Osteoblast (primary cell): ENCODE data around the gene AMBRA1. TPM values are rescaled to one million over a fixed set of nuclear protein-coding genes. Genes with fewer than 3 reads are reported as not detected.

Experiments
- DNase-seq: peaks from one replicate; pipeline ENCODE4 v3.0.0; 2011; ENCODE audit warnings: low spot score, mixed read lengths; ENCODE audit not compliant: insufficient read length; ENCODE audit errors: missing footprints
- H2AFZ ChIP-seq: 2 replicates; pipeline ENCODE4 v1.6.0; 2011; ENCODE audit warnings: mild to moderate bottlenecking, low read length
- H3K27ac ChIP-seq: 2 replicates; pipeline ENCODE4 v1.5.1; 2011; ENCODE audit warnings: mild to moderate bottlenecking, low read depth, low read length, moderate library complexity
- H3K27me3 ChIP-seq: 2 replicates; pipeline ENCODE4 v1.6.0; 2012; ENCODE audit warnings: mild to moderate bottlenecking, control low read depth, inconsistent platforms, low read length, moderate library complexity; ENCODE audit not compliant: insufficient read depth
- H3K36me3 ChIP-seq: 2 replicates; pipeline ENCODE4 v1.5.1; 2011; ENCODE audit warnings: mild to moderate bottlenecking, low read length, control low read depth, moderate library complexity; ENCODE audit not compliant: insufficient read depth
- H3K4me1 ChIP-seq: 2 replicates; pipeline ENCODE4 v1.5.1; 2011; ENCODE audit warnings: mild to moderate bottlenecking, low read length, control low read depth, moderate library complexity; ENCODE audit not compliant: insufficient read depth
- H3K4me2 ChIP-seq: 2 replicates; pipeline ENCODE4 v1.6.0; 2011; ENCODE audit warnings: mild to moderate bottlenecking, low read length; ENCODE audit not compliant: insufficient read depth
- H3K4me3 ChIP-seq: fragments of 200-600 bp; sonication (generic); 3 replicates; pipeline ENCODE4 v1.5.1; 2012; ENCODE audit warnings: mild to moderate bottlenecking, low read length, inconsistent platforms; ENCODE audit not compliant: insufficient read depth
- H3K79me2 ChIP-seq: 2 replicates; pipeline ENCODE4 v1.6.0; 2012; ENCODE audit warnings: mild to moderate bottlenecking, low read length, control low read depth, inconsistent platforms; ENCODE audit not compliant: insufficient read depth
- H3K9me3 ChIP-seq: 2 replicates; pipeline ENCODE4 v1.5.1; 2011; ENCODE audit warnings: low read depth, low read length, control low read depth
- H4K20me1 ChIP-seq: 2 replicates; pipeline ENCODE4 v1.6.0; 2012; ENCODE audit warnings: mild to moderate bottlenecking, low read length, control low read depth; ENCODE audit not compliant: insufficient read depth
- CTCF ChIP-seq: IDR thresholded peaks from 2 replicates; pipeline ENCODE4 v1.5.1; 2011; ENCODE audit warnings: mild to moderate bottlenecking, low read depth, low read length, moderate library complexity; ENCODE audit errors: extremely low read depth
- total RNA-seq: library from RNA; depleted of rRNA; stranded (reverse); fragments of >200 nt; gene quantifications from 2 replicates; pipeline ENCODE4 v1.2.3, GENCODE V29; 2012

AMBRA1 gene
- total RNA-seq, 1 donor: 29.7 TPM

- peaks cover 5% of the 10 kb centered on the region for H4K20me1 ChIP-seq
- H3K9me3 ChIP-seq: no peaks in the 10 kb centered on the region
- peak; percentile 99 for DNase-seq
- peak; percentile 77 for TF ChIP-seq CTCF
- H3K27ac ChIP-seq: no peak overlapping the region
- H3K4me1 ChIP-seq: peaks cover 10% of the 10 kb centered on the region
- H3K4me2 ChIP-seq: peak overlapping the region; percentile 85
- H3K27me3 ChIP-seq: peaks cover 8% of the 10 kb centered on the region
- no peak overlapping the region for H2AFZ ChIP-seq
- peaks cover 8% of the 10 kb centered on the region for H3K36me3 ChIP-seq
- no peaks in the 10 kb centered on the region for H3K79me2 ChIP-seq
- H3K4me3 ChIP-seq: peak overlapping the region; percentile 74
Measured at GRCh38 chr11:46382646-46383403, 211.0 kb downstream of the AMBRA1 start.

- Histone ChIP-seq H3K79me2 (no peaks in the 10 kb centered on the region), H3K4me3 (peak overlapping the region; percentile 74), H4K20me1 (peaks cover 5% of the 10 kb centered on the region), H3K27ac (no peak overlapping the region), H3K9me3 (no peaks in the 10 kb centered on the region), H2AFZ (peak overlapping the region; percentile 51), H3K4me1 (peaks cover 10% of the 10 kb centered on the region), H3K27me3 (peaks cover under 1% of the 10 kb centered on the region), H3K36me3 (peaks cover 8% of the 10 kb centered on the region), H3K4me2 (peak overlapping the region; percentile 85)
- TF ChIP-seq CTCF: no peak
- DNase-seq: peak; percentile 96
Measured at GRCh38 chr11:46381819-46382645, 211.8 kb downstream of the AMBRA1 start.

GRCh38 chr11:46381048-46381818 is 212.6 kb downstream of the AMBRA1 start, which contains the start of gene MDK:
Gene MDK (plus strand): TSS chr11:46381669. CDS start chr11:46382058, 389 bp downstream.
- peaks cover 8% of the 10 kb centered on the region for H3K36me3 ChIP-seq
- H3K27me3 ChIP-seq: no peaks in the 10 kb centered on the region
- no peaks in the 10 kb centered on the region for H3K79me2 ChIP-seq
- peaks cover 5% of the 10 kb centered on the region for H4K20me1 ChIP-seq
- peaks cover 10% of the 10 kb centered on the region for H3K4me1 ChIP-seq
- peak; percentile 96 for DNase-seq
- H3K9me3 ChIP-seq: no peaks in the 10 kb centered on the region
- TF ChIP-seq CTCF: no peak
- peak within 1 kb of the TSS; percentile 85 for H3K4me2 ChIP-seq
- peak within 1 kb of the TSS; percentile 62 for H2AFZ ChIP-seq
- peak within 1 kb of the TSS; percentile 78 for H3K4me3 ChIP-seq
- H3K27ac ChIP-seq: no peak within 1 kb of the TSS
